ENCODE results near the gene SEBOX.
A peak's percentile ranks its signal among the peaks of the same experiment; 100 is the strongest.

Gene SEBOX

GRCh38 chr17:28405632-28406472 is 40.9 kb upstream of the SEBOX start, which contains the start of gene SLC46A1:
Gene SLC46A1 (minus strand): TSS chr17:28406212. CDS start chr17:28406114, 98 bp downstream.
- in situ Hi-C loops (cut with HindIII; ENCODE audit: low sequenced_read_pairs): no loop called here
- peak within 1 kb of the TSS; percentile 60 for H3K4me3 ChIP-seq (ENCODE audit: low read depth, low read length)
- DNase-seq (ENCODE audit: low read depth): no peak
- TF ChIP-seq CTCF (IDR thresholded peaks at IDR 0.05; ENCODE audit: low read depth, low read length, missing control alignments): no peak

GRCh38 chr17:28404812-28405570 is 40.0 kb upstream of the SEBOX start:
- in situ Hi-C loops (cut with HindIII; ENCODE audit: low sequenced_read_pairs): no loop called here
- TF ChIP-seq CTCF (IDR thresholded peaks at IDR 0.05; ENCODE audit: low read depth, low read length, missing control alignments): no peak
- DNase-seq (ENCODE audit: low read depth): no peak
- H3K4me3 ChIP-seq (ENCODE audit: low read depth, low read length): peak overlapping the region; percentile 60

GRCh38 chr17:28404461-28404811 is 39.4 kb upstream of the SEBOX start:
- in situ Hi-C loops (cut with HindIII; ENCODE audit: low sequenced_read_pairs): no loop called here
- no peak for TF ChIP-seq CTCF (IDR thresholded peaks at IDR 0.05; ENCODE audit: low read depth, low read length, missing control alignments)
- H3K4me3 ChIP-seq (ENCODE audit: low read depth, low read length): no peak overlapping the region
- DNase-seq (ENCODE audit: low read depth): no peak

- no peak for DNase-seq (ENCODE audit: low read depth)
- no peak for TF ChIP-seq CTCF (IDR thresholded peaks at IDR 0.05; ENCODE audit: low read depth, low read length, missing control alignments)
- in situ Hi-C loops (cut with HindIII; ENCODE audit: low sequenced_read_pairs): no loop called here
- H3K4me3 ChIP-seq (ENCODE audit: low read depth, low read length): no peak overlapping the region
These were observed 39.0 kb upstream of the SEBOX start for GRCh38 chr17:28404007-28404406.

- no peak for TF ChIP-seq CTCF (IDR thresholded peaks at IDR 0.05; ENCODE audit: low read depth, low read length, missing control alignments)
- H3K4me3 ChIP-seq (ENCODE audit: low read depth, low read length): no peak overlapping the region
- no peak for DNase-seq (ENCODE audit: low read depth)
- in situ Hi-C loops (cut with HindIII; ENCODE audit: low sequenced_read_pairs): no loop called here
These were observed 37.8 kb upstream of the SEBOX start for GRCh38 chr17:28402844-28403243.

GRCh38 chr17:28402224-28402630 is 37.2 kb upstream of the SEBOX start:
- TF ChIP-seq CTCF (IDR thresholded peaks at IDR 0.05; ENCODE audit: low read depth, low read length, missing control alignments): no peak
- no peak overlapping the region for H3K4me3 ChIP-seq (ENCODE audit: low read depth, low read length)
- in situ Hi-C loops (cut with HindIII; ENCODE audit: low sequenced_read_pairs): no loop called here
- DNase-seq (ENCODE audit: low read depth): no peak

All from astrocyte of the cerebellum (primary cell).